ENCODE data around the gene SERPINA6.
"Not testable (repeated sequence)": the region's sequence is repeated elsewhere in the genome, so short reads cannot be mapped to it uniquely, and the experiment has no call there.

SERPINA6 gene

GRCh38 chr14:94304243-94304642 is 18.9 kb downstream of the SERPINA6 start:
- H3K27me3 ChIP-seq (ENCODE audit: insufficient read depth, low read length, poor library complexity), result no peaks in the 10 kb centered on the region
- no peaks in the 10 kb centered on the region for H4K20me1 ChIP-seq (ENCODE audit: insufficient read depth, low read length)
- H3K27ac ChIP-seq (ENCODE audit: low read length), result no peak overlapping the region
- TF ChIP-seq CTCF (IDR thresholded peaks at IDR 0.05; ENCODE audit: borderline replicate concordance, extremely low read depth, low read length, poor library complexity, severe bottlenecking) (no peak), EZH2 (IDR thresholded peaks at IDR 0.05; ENCODE audit: borderline replicate concordance, low read depth, low read length, severe bottlenecking) (no peak)
- DNase-seq, result no peak
- H3K4me2 ChIP-seq (ENCODE audit: insufficient read depth, low read length), result no peak overlapping the region
- H3K9ac ChIP-seq (ENCODE audit: low read depth, low read length), result no peak overlapping the region
- no peak overlapping the region for H2AFZ ChIP-seq (ENCODE audit: low read depth, low read length)
- no peak overlapping the region for H3K4me3 ChIP-seq (ENCODE audit: low read depth in 1 of 2, low read length in 2 of 2)
- H3K9me3 ChIP-seq (ENCODE audit: insufficient read depth, low read length, severe bottlenecking), result no peaks in the 10 kb centered on the region
- H3K36me3 ChIP-seq (ENCODE audit: insufficient read depth, low read length), result no peaks in the 10 kb centered on the region
- no peaks in the 10 kb centered on the region for H3K79me2 ChIP-seq (ENCODE audit: insufficient read depth, low read length)
- no peak for ATAC-seq (ENCODE audit: insufficient read depth, low read depth)
- no peaks in the 10 kb centered on the region for H3K4me1 ChIP-seq (ENCODE audit: insufficient read depth, low read length)

- no peak for TF ChIP-seq CTCF (IDR thresholded peaks at IDR 0.05; ENCODE audit: borderline replicate concordance, extremely low read depth, low read length, poor library complexity, severe bottlenecking)
- TF ChIP-seq EZH2 (IDR thresholded peaks at IDR 0.05; ENCODE audit: borderline replicate concordance, low read depth, low read length, severe bottlenecking), result no peak
- H3K4me1 ChIP-seq (ENCODE audit: insufficient read depth, low read length), result no peaks in the 10 kb centered on the region
- H4K20me1 ChIP-seq (ENCODE audit: insufficient read depth, low read length), result no peaks in the 10 kb centered on the region
- no peak overlapping the region for H3K4me2 ChIP-seq (ENCODE audit: insufficient read depth, low read length)
- H3K27ac ChIP-seq (ENCODE audit: low read length), result no peak overlapping the region
- no peaks in the 10 kb centered on the region for H3K36me3 ChIP-seq (ENCODE audit: insufficient read depth, low read length)
- no peak overlapping the region for H3K9ac ChIP-seq (ENCODE audit: low read depth, low read length)
- H3K79me2 ChIP-seq (ENCODE audit: insufficient read depth, low read length), result no peaks in the 10 kb centered on the region
- H3K27me3 ChIP-seq (ENCODE audit: insufficient read depth, low read length, poor library complexity), result no peaks in the 10 kb centered on the region
- DNase-seq, result no peak
- H3K4me3 ChIP-seq (ENCODE audit: low read depth in 1 of 2, low read length in 2 of 2), result no peak overlapping the region
- ATAC-seq (ENCODE audit: insufficient read depth, low read depth), result no peak
- no peak overlapping the region for H2AFZ ChIP-seq (ENCODE audit: low read depth, low read length)
- no peaks in the 10 kb centered on the region for H3K9me3 ChIP-seq (ENCODE audit: insufficient read depth, low read length, severe bottlenecking)
These were observed 20.0 kb downstream of the SERPINA6 start for GRCh38 chr14:94303111-94303510.

DNA sequence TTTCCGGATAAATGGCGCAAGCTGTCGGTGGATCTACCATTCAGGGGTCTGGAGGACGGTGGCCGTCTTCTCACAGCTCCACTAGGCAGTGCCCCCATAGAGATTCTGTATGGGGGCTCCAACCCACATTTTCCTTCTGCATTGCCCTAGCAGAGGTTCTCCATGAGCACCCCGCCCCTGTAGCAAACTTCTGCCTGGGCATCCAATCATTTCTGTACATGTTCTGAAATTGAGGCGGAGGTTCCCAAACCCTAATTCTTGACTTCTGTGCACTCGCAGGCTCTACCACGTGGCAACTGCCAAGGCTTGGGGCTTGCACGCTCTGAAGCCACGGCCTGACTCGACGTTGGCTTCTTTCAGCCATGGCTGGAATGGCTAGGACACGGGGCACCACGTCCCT is 25.0 kb downstream of the SERPINA6 start:
- H3K4me2 ChIP-seq (ENCODE audit: insufficient read depth, low read length), result no peak overlapping the region
- H3K36me3 ChIP-seq (ENCODE audit: insufficient read depth, low read length), result no peaks in the 10 kb centered on the region
- TF ChIP-seq CTCF (IDR thresholded peaks at IDR 0.05; ENCODE audit: borderline replicate concordance, extremely low read depth, low read length, poor library complexity, severe bottlenecking) (no peak), EZH2 (IDR thresholded peaks at IDR 0.05; ENCODE audit: borderline replicate concordance, low read depth, low read length, severe bottlenecking) (no peak)
- no peak overlapping the region for H3K4me3 ChIP-seq (ENCODE audit: low read depth in 1 of 2, low read length in 2 of 2)
- H3K9ac ChIP-seq (ENCODE audit: low read depth, low read length), result no peak overlapping the region
- H3K27ac ChIP-seq (ENCODE audit: low read length), result no peak overlapping the region
- ATAC-seq (ENCODE audit: insufficient read depth, low read depth), result no peak
- no peaks in the 10 kb centered on the region for H3K79me2 ChIP-seq (ENCODE audit: insufficient read depth, low read length)
- H3K4me1 ChIP-seq (ENCODE audit: insufficient read depth, low read length), result no peaks in the 10 kb centered on the region
- no peaks in the 10 kb centered on the region for H3K27me3 ChIP-seq (ENCODE audit: insufficient read depth, low read length, poor library complexity)
- no peak for DNase-seq
- H2AFZ ChIP-seq (ENCODE audit: low read depth, low read length), result no peak overlapping the region
- no peaks in the 10 kb centered on the region for H4K20me1 ChIP-seq (ENCODE audit: insufficient read depth, low read length)
- no peaks in the 10 kb centered on the region for H3K9me3 ChIP-seq (ENCODE audit: insufficient read depth, low read length, severe bottlenecking)

GRCh38 chr14:94296181-94296545 is 27.0 kb downstream of the SERPINA6 start:
- not testable (repeated sequence) for ATAC-seq (ENCODE audit: insufficient read depth, low read depth); H3K27me3 ChIP-seq (ENCODE audit: insufficient read depth, low read length, poor library complexity); H3K79me2 ChIP-seq (ENCODE audit: insufficient read depth, low read length); H3K9ac ChIP-seq (ENCODE audit: low read depth, low read length); H3K27ac ChIP-seq (ENCODE audit: low read length); H4K20me1 ChIP-seq (ENCODE audit: insufficient read depth, low read length); H3K4me3 ChIP-seq (ENCODE audit: low read depth in 1 of 2, low read length in 2 of 2); H3K9me3 ChIP-seq (ENCODE audit: insufficient read depth, low read length, severe bottlenecking); DNase-seq; H3K36me3 ChIP-seq (ENCODE audit: insufficient read depth, low read length); H3K4me2 ChIP-seq (ENCODE audit: insufficient read depth, low read length); H3K4me1 ChIP-seq (ENCODE audit: insufficient read depth, low read length); H2AFZ ChIP-seq (ENCODE audit: low read depth, low read length)

Data from DND-41 (cell line).